Nephron progenitor cell (in vitro differentiated cells): Measurements from ENCODE around the gene HSD17B3.
"Not testable (repeated sequence)": the region's sequence is repeated elsewhere in the genome, so short reads cannot be mapped to it uniquely, and the experiment has no call there.

Source experiments
- DNase-seq: peaks from one replicate; pipeline ENCODE4 v3.0.0; 2021
- H3K27ac Mint-ChIP-seq: 2 replicates; pipeline ENCODE4 v1.8.0; 2021; ENCODE audit warnings: mild to moderate bottlenecking, moderate library complexity, mixed read lengths
- H3K27me3 Mint-ChIP-seq: 2 replicates; pipeline ENCODE4 v1.8.0; 2021; ENCODE audit warnings: mild to moderate bottlenecking, low read depth, mixed read lengths; ENCODE audit not compliant: poor library complexity
- H3K36me3 Mint-ChIP-seq: 2 replicates; pipeline ENCODE4 v1.8.0; 2021; ENCODE audit warnings: low read depth, mixed read lengths
- H3K4me1 Mint-ChIP-seq: 2 replicates; pipeline ENCODE4 v1.8.0; 2021; ENCODE audit warnings: mixed read lengths
- H3K4me3 Mint-ChIP-seq: 2 replicates; pipeline ENCODE4 v1.8.0; 2021; ENCODE audit warnings: mild to moderate bottlenecking, moderate library complexity, mixed read lengths
- H3K9me3 Mint-ChIP-seq: 2 replicates; pipeline ENCODE4 v1.8.0; 2021; ENCODE audit warnings: mild to moderate bottlenecking, moderate library complexity, mixed read lengths
- TF ChIP-seq, protein P1 (sequence below): fragments of 200-600 bp; sonication (generic); IDR thresholded peaks from 2 replicates; pipeline ENCODE4 v1.5.0; 2021; ENCODE audit warnings: antibody characterized with exemption

Gene HSD17B3

DNA sequence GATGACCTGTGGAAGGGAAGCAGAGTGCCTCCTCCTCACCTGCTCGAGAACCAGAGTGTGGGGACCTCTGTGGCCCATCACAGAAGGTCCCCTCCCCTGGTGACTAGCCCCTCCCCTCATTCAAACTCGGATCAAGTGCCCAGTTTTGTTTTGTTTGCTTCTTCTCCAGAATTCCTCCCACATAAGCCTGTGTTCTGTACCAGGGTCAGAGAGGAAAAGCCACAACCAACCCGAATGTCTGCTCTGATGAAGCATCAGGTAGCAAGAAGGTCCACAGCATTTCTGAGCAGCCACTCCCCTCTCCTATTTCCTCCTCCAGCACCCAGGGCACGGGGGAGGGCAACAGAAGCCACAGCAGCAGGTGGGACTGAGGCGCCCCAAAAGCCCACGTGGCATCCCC, 58.2 kb downstream of the HSD17B3 start:
- Mint-ChIP-seq H3K4me3 (no peak overlapping the region), H3K9me3 (no peaks in the 10 kb centered on the region), H3K4me1 (peaks cover 46% of the 10 kb centered on the region), H3K27me3 (peaks cover 11% of the 10 kb centered on the region), H3K27ac (peak overlapping the region; percentile 86), H3K36me3 (no peaks in the 10 kb centered on the region)
- TF ChIP-seq, protein P1, sequence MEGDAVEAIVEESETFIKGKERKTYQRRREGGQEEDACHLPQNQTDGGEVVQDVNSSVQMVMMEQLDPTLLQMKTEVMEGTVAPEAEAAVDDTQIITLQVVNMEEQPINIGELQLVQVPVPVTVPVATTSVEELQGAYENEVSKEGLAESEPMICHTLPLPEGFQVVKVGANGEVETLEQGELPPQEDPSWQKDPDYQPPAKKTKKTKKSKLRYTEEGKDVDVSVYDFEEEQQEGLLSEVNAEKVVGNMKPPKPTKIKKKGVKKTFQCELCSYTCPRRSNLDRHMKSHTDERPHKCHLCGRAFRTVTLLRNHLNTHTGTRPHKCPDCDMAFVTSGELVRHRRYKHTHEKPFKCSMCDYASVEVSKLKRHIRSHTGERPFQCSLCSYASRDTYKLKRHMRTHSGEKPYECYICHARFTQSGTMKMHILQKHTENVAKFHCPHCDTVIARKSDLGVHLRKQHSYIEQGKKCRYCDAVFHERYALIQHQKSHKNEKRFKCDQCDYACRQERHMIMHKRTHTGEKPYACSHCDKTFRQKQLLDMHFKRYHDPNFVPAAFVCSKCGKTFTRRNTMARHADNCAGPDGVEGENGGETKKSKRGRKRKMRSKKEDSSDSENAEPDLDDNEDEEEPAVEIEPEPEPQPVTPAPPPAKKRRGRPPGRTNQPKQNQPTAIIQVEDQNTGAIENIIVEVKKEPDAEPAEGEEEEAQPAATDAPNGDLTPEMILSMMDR: no peak
- DNase-seq: no peak

DNA sequence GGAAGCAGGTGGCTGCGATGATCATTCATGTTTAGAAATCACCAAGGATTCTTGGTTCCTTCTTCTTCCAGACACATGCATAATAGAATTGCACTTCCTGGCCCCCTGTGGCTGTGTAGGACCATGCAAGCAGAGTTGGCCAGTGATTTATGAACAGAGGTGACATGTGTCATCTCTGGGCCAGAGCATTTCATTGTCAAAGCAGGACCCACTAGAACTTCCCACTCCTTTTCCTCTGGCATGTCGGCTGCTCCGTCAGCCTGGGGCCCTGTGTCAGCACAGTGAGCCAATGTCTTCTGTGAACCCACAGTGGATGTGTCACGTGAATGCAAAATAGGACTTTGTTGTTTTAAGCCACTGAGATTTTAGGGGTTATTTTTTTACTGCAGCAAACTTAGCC, 59.2 kb downstream of the HSD17B3 start:
- no peaks in the 10 kb centered on the region for H3K9me3 Mint-ChIP-seq
- TF ChIP-seq, protein P1: no peak

DNA sequence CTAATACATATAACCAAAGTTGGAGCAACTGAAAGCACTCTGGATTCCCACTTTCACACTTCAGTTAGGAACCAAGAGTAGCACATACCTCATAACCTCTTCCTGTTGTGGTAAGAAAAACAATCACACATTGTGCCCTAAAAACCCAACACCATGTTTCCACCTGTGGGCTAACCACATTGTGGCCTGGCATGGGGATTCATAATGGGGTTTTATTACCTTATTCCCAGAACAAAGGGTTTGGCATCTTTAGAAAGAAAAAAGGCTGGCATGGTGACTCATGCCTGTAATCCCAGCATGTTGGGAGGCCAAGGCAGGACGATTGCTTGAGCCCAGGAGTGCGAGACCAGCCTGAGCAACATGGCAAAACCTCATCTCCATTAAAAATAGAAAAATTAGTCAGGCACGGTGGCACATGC, 60.6 kb downstream of the HSD17B3 start:
- no peaks in the 10 kb centered on the region for H3K36me3 Mint-ChIP-seq
- no peak overlapping the region for H3K27ac Mint-ChIP-seq
- H3K4me3 Mint-ChIP-seq: no peak overlapping the region
- H3K27me3 Mint-ChIP-seq: peaks cover 12% of the 10 kb centered on the region
- DNase-seq: no peak
- no peaks in the 10 kb centered on the region for H3K9me3 Mint-ChIP-seq
- peaks cover 58% of the 10 kb centered on the region for H3K4me1 Mint-ChIP-seq
- TF ChIP-seq, protein P1: no peak

More for the DNA sequence above, 59.2 kb downstream of the HSD17B3 start:
- Mint-ChIP-seq H3K27ac (peak overlapping the region; percentile 32), H3K27me3 (peaks cover 8% of the 10 kb centered on the region), H3K4me1 (peaks cover 46% of the 10 kb centered on the region), H3K36me3 (no peaks in the 10 kb centered on the region), H3K4me3 (no peak overlapping the region)
- no peak for DNase-seq

DNA sequence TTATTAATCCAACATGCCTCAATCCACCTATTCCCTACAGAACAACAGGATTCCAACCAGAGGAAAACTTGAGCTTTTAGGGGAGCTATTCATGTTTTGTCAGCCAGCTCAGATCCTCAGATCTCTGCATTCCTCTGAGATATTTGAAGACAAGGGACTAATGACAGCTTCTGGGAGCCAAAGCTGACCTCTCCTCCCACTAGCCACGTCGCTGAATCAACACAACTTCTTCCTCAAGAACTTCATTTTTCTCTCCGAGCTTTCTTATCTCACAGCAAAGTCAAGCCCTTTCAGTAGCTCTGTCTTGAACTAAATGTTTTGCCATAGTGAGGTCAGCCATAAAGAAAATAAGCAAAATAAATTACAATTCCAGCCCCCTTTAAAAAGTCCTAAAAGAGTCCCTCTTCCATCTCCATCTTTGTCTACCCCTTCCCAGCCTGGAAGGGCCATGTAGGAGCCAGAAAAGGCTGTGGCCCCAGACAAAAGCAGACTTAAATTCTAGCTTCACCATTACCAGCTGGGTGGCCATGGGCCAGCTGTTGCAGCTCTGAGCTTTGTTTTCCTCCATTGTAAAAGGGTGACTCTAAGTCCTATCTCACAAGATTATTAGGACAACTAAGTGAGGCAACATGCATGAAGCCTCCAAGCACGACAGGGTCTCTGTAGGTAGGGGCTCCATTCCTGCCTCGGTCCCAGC, 65.0 kb downstream of the HSD17B3 start:
- no peak for DNase-seq
- TF ChIP-seq, protein P1: no peak
- Mint-ChIP-seq H3K4me1 (peaks cover 36% of the 10 kb centered on the region), H3K27me3 (peaks cover 15% of the 10 kb centered on the region), H3K9me3 (peaks cover 4% of the 10 kb centered on the region), H3K36me3 (no peaks in the 10 kb centered on the region), H3K4me3 (no peak overlapping the region), H3K27ac (peak overlapping the region; percentile 74)

DNA sequence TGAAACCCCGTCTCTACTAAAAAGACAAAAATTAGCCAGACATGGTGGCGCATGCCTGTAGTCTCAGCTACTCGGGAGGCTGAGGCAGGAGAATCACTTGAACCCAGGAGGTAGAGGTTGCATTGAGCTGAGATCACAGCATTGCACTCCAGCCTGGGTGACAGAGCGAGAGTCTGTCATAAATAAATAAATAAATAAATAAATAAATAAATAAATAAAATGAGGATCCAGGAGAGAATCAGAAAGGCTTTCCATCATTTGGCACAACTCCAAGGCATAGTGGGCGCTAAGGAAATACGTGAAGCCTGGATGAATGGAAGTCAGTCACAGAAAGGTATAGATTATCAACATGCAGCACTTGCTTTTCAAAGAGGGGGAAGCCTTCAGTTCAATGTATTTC, 65.6 kb downstream of the HSD17B3 start:
- Mint-ChIP-seq H3K27me3 (peaks cover 15% of the 10 kb centered on the region), H3K4me1 (peaks cover 36% of the 10 kb centered on the region)
- not testable (repeated sequence) for H3K36me3 Mint-ChIP-seq, H3K4me3 Mint-ChIP-seq, DNase-seq, H3K9me3 Mint-ChIP-seq, H3K27ac Mint-ChIP-seq

DNA sequence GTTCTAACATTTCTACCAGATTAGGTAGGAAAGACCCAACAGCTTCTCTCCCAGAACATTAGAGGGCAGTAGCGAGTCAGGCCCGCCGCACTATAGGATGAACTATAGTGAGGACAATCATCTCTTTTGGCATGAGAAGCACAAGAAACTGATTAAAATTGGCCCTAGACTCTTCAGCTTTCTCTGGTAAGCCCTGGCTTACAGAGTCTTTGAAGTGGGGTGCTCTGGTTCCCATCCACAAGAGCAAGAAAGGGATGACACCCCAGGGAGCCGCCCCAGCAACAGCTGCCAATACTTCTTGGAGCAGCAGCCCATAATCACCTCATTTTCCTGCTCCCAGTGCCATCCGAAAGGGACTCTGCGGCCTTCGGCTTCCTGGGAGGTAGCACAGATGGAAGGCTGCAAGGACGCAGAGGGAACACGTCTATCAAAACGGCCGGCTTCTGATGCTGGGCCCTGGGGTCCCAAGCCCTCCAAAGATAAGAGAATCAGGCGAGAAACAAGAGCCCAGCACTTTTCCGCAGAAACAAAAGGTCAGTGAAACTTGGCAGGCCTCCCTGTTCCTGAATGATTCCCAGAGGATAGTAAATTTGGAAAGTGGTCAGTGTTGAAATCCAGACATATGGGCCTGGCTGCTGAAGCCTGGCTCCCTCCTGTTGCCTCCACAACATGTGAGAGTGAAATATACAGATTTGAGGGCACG, 69.3 kb downstream of the HSD17B3 start:
- TF ChIP-seq, protein P1: peak; percentile 88

More for the DNA sequence above, 69.3 kb downstream of the HSD17B3 start:
- Mint-ChIP-seq H3K4me1 (peaks cover 22% of the 10 kb centered on the region), H3K27ac (no peak overlapping the region), H3K36me3 (peaks cover 7% of the 10 kb centered on the region), H3K27me3 (peaks cover 7% of the 10 kb centered on the region), H3K9me3 (peaks cover 22% of the 10 kb centered on the region), H3K4me3 (no peak overlapping the region)
- DNase-seq: peak; percentile 50
